GM20000 (cell line): ENCODE results near the gene LBX1.
"Not testable (repeated sequence)": the region's sequence is repeated elsewhere in the genome, so short reads cannot be mapped to it uniquely, and the experiment has no call there.

Source experiments
- DNase-seq: peaks from one replicate; pipeline ENCODE4 v3.0.0; 2012; ENCODE audit warnings: low spot score
- TF ChIP-seq, protein P1 (sequence below): IDR thresholded peaks from 2 replicates; pipeline ENCODE4 v1.5.1; 2012; ENCODE audit warnings: mild to moderate bottlenecking, control low read depth; ENCODE audit errors: extremely low read depth, missing control alignments

LBX1 gene

DNA sequence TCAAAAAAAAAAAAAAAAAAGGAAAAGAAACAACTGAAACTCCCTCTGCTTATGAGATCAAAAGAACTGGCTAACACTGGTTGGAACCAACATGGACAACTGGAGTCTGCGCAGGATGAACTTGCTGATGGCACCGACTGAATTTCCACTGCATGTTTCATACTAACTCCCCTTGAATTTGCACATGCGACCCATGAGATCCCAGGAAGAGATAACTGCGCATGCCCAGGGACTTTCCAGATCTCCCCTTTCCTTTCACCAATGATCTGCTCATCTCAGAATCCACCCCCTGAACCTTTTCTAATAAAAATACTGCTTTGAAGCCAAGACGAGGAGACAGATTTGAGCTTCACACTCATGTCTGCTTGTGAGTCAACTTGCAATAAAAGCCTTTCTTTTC lies 20.7 kb downstream of the LBX1 start:
- no peak for DNase-seq
- TF ChIP-seq, protein P1, sequence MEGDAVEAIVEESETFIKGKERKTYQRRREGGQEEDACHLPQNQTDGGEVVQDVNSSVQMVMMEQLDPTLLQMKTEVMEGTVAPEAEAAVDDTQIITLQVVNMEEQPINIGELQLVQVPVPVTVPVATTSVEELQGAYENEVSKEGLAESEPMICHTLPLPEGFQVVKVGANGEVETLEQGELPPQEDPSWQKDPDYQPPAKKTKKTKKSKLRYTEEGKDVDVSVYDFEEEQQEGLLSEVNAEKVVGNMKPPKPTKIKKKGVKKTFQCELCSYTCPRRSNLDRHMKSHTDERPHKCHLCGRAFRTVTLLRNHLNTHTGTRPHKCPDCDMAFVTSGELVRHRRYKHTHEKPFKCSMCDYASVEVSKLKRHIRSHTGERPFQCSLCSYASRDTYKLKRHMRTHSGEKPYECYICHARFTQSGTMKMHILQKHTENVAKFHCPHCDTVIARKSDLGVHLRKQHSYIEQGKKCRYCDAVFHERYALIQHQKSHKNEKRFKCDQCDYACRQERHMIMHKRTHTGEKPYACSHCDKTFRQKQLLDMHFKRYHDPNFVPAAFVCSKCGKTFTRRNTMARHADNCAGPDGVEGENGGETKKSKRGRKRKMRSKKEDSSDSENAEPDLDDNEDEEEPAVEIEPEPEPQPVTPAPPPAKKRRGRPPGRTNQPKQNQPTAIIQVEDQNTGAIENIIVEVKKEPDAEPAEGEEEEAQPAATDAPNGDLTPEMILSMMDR = no peak

DNA sequence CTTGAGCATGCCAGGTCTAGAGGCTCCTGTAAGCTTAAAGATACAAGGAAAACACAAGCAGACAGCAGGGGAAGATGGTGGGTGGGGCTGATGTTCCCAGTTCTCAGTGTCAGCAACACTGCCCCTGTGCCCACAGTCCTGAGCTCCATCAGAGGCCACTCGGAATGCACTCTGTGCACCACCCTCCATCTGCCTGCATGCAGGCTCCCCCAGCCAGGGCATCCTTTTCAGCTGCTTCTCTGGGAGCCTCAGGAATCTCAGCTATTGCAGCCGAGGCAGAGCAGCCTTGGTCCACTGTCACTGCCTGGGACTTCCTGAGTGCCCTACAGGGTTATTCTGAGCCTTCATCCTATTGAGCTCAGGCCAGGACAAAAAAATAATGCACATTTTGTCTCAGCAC lies 22.2 kb downstream of the LBX1 start:
- TF ChIP-seq, protein P1 = no peak
- no peak for DNase-seq

DNA sequence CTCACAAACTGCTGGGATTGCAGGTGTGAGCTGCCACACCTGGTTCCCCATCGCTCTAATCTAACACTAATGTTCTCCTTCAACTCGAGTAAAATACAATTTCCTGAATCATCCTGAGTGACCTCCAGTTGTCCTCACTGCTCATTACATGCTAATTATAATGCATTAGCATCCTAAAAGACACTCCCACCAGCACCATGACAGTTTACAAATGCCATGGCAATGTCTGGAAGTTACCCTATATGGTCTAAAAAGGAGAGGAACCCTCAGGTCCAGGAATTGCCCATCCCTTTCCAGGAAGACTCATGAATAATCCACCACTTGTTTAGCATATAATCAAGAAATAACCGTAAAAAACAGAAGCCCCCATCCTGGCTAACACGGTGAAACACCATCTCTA lies 26.6 kb downstream of the LBX1 start:
- not testable (repeated sequence) for DNase-seq

DNA sequence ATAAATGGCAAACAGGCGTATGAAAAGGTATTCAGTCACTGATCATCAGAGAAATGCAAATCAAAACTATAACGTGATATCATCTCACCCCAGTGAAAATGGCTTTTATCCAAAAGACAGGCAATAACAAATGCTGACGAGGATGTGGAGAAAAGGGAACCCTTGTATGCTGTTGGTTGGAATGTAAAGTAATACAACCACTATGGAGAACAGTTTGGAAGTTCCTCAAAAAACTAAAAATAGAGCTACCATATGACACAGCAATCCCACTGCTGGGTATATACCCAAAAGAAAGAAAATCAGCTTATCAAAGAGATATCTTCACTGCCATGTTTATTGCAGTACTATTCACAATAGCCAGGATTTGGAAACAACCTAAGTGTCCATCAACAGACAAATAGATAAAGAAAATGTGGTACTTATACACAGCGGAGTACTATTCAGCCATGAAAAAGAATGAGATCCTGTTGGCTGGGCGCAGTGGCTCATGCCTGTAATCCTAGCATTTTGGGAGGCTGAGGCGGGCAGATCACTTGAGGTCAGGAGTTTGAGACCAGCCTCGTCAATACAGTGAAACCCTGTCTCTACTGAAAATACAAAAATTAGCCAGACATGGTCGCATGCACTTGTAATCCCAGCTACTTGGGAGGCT lies 30.8 kb downstream of the LBX1 start:
- DNase-seq = not testable (repeated sequence)

DNA sequence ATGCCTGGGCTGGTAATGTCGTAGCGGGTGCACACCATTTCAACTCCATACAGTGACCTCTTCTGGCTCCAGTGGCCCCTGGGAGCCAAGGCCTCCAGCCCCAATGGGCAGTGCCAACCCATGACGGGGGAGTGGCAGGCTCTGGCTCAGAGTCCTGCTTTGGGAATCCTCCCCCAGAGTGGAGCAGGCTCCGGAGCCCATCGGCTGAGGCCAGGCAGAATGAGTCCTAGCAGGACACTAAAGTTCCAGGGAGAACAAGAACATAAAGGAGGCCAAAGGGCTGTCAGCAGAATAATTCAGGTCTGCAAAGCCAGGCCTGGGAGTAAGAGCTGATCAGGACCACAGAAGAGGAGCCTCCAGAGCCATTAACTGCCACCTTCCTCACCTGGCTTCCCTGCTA lies 33.3 kb downstream of the LBX1 start:
- no peak for DNase-seq
- TF ChIP-seq, protein P1 = no peak

DNA sequence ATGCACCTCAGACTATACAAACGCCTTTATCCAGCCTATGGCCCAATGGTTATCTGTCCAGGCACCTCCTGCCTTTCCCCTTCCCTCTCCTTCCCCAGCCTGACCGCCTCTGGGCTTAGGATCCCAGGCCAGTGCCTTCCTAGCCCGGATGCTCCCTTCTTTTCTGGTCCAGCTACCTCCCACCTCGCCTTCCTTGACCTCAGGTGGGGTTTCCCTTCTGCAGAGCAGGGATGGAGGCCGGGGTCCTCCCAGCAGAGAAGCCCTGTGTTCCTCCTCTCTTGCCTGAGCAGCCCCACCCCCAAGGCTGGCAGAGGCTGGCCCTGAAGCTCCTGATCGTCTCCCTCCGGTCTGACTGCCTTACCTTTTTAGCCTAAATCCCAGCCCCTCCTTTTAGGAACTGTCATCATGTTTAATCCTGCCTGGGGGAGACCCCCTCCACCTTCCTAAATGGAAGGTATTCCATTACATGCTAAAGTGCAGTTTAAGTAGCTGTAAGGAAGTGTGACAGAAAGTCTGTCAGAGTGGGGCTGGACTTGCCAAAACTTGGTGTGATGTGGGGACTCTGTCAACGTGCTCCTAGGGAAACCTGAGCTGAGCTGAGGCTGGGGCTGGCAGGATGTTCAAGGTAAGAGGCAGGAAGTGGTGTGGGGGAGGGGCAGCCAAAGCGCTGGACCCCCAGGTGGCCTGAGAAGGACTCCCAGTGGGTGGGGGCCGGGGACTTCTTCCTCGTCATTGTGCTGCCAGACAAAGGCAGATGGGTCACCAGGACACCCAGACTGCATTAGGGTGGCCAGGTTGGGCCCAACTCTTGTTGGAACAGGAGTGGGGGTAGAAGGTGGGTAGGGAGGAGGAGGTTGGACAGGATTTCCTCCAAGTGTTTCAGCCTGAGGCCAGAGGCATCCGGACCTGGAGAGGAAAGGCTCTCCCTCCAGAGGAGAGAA lies 39.5 kb downstream of the LBX1 start:
- no peak for DNase-seq
- TF ChIP-seq, protein P1 = no peak

DNA sequence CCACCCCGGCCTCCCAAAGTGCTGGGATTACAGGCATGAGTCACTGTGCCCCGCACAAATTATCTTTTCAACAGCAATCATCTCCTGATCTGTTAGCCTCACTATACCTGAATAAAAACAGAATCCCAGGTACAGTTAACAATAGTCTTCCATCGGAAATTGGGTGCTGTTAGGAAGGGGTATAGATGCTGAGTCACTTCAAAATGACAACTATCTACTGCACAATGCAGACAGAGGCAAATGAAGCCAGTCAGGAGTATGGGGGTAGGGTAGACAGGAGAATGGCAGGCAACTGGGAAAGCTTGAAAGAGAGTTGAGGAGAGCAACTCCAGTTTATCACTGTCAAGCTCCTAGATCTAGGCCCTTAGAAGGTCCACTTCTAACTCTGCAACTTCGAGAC lies 40.3 kb downstream of the LBX1 start:
- no peak for DNase-seq
- TF ChIP-seq, protein P1 = no peak

DNA sequence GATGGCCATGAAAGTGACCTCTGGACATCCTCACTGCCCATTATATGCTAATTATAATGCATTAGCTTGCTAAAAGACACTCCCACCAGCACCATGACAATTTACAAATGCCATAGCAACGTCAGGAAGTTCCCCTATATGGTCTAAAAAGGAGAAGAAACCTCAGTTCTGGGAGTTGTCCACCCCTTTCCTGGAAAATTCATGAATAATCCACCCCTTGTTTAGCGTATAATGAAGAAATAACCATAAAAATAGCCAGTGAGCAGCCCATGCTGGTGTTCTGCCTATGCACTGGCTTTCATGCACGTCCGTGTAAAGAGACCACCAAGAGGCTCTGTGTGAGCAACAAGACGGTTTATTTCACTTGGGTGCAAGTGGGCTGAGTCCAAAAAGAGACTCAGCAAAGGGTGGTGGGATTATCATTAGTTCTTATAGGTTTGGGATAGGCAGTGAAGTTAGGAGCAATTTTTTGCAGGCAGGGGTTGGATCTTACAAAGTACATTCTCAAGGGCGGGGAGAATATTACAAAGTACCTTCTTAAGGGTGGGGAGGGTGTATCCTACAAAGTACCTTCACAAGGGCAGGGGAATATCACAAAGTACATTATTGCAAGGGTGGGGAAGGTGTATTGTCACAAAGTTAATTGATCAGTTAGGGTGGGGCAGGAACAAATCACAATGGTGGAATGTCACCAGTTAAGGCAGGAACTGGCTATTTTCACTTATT lies 45.6 kb downstream of the LBX1 start:
- TF ChIP-seq, protein P1 = no peak
- DNase-seq = no peak
